K562 (cell line): ENCODE data around the gene CD151. TPM values are rescaled to one million over a fixed set of nuclear protein-coding genes. Genes with fewer than 3 reads are reported as not detected.

ENCODE experiments used
- CREM ChIP-seq: IDR thresholded peaks from 2 replicates; pipeline ENCODE4 v1.6.1; 2014; ENCODE audit warnings: antibody characterized with exemption, low read depth
- MYNN ChIP-seq, 2 experiments: sonication (generic); formaldehyde crosslinking in 1 of 2; IDR thresholded peaks; 2 replicates each; pipeline versions ENCODE4 v1.5.0 to v1.6.1; 2016 to 2020; ENCODE audit warnings: antibody characterized with exemption in 1 of 2, missing genetic modification reagents in 1 of 2
- NFE2 ChIP-seq: IDR thresholded peaks from 2 replicates; pipeline ENCODE4 v1.6.1; 2014; ENCODE audit warnings: antibody characterized with exemption, low read depth
- RBM22 ChIP-seq: fragments of 200-400 bp; formaldehyde crosslinking; IDR thresholded peaks from 2 replicates; pipeline ENCODE4 v1.6.1; 2018; ENCODE audit warnings: low read length, low read depth; ENCODE audit not compliant: poor library complexity, severe bottlenecking
- SREBF1 ChIP-seq: fragments of 150-350 bp; IDR thresholded peaks from 2 replicates; pipeline ENCODE4 v1.6.1; 2014; ENCODE audit warnings: antibody characterized with exemption, low read depth, low read length, borderline replicate concordance
- SREBF2 ChIP-seq: sonication (generic); formaldehyde crosslinking; IDR thresholded peaks from 2 replicates; pipeline ENCODE4 v1.4.0; 2020; ENCODE audit warnings: mild to moderate bottlenecking, missing genetic modification reagents
- TBL1XR1 ChIP-seq, 2 experiments: IDR thresholded peaks; 2 replicates each; pipeline ENCODE4 v1.6.1; 2012; ENCODE audit warnings: improper control_type of control experiment in 2 of 2, low read length in 2 of 2, mild to moderate bottlenecking in 1 of 2
- ZNF79 ChIP-seq: fragments of 250-450 bp; sonication (Bioruptor Pico); IDR thresholded peaks from 2 replicates; pipeline ENCODE4 v1.4.0; 2020; ENCODE audit warnings: low read depth, mild to moderate bottlenecking, moderate library complexity
- polyA plus RNA-seq, 8 experiments: library from polyadenylated mRNA; depleted of rRNA in 4 of 8; stranded (reverse) in 5 of 8; unstranded in 3 of 8; fragments of >200 nt; fragmentation: Nextera tagmentation in 2 of 8; fragmentation: Illumina TruSeq in 1 of 8; extraction: Ambion mirVana in 2 of 8; extraction: Trizol in 1 of 8; gene quantifications; 2 replicates each; pipeline versions ENCODE4 v1.2.1 to v1.2.3, GENCODE V29; 2011 to 2014; ENCODE audit warnings: inconsistent platforms in 1 of 8, missing spikeins in 1 of 8
- total RNA-seq, 7 experiments: library from RNA; depleted of rRNA in 6 of 7; stranded (reverse); fragments of >200 nt in 6 of 7; fragmentation: Illumina TruSeq in 2 of 7; extraction: Trizol in 2 of 7; gene quantifications; 2 replicates each; pipeline versions ENCODE4 v1.2.1 to v1.2.3, GENCODE V29; 2011 to 2021; ENCODE audit warnings: low replicate concordance in 1 of 7
- TF ChIP-seq, protein P1 (sequence below): fragments of 450-650 bp; formaldehyde crosslinking; IDR thresholded peaks from 2 replicates; pipeline ENCODE4 v1.4.0; 2020; ENCODE audit warnings: mild to moderate bottlenecking, moderate library complexity
- TF ChIP-seq, protein P2 (sequence below): conservative IDR thresholded peaks from 2 replicates; pipeline ENCODE4 v1.6.1; 2011; ENCODE audit warnings: low read depth, mild to moderate bottlenecking, low read length; ENCODE audit not compliant: control insufficient read depth
- TF ChIP-seq, protein P3 (sequence below): fragments of 450-650 bp; IDR thresholded peaks from 2 replicates; pipeline ENCODE4 v1.6.1; 2018; ENCODE audit not compliant: partially characterized antibody
- TF ChIP-seq, protein P4 (sequence below): fragments of 200-800 bp; sonication (Bioruptor generic); IDR thresholded peaks from 2 replicates; pipeline ENCODE4 v1.6.1; 2017; ENCODE audit warnings: missing genetic modification characterization, missing compliant biosample characterization

The CD151 gene
- total and polyA plus RNA-seq, 9 of the 15 experiments (the other 6 are each of a cell fraction or from before 2014, with no cell fraction given): 2.3 to 187 (median 140) TPM

DNA sequence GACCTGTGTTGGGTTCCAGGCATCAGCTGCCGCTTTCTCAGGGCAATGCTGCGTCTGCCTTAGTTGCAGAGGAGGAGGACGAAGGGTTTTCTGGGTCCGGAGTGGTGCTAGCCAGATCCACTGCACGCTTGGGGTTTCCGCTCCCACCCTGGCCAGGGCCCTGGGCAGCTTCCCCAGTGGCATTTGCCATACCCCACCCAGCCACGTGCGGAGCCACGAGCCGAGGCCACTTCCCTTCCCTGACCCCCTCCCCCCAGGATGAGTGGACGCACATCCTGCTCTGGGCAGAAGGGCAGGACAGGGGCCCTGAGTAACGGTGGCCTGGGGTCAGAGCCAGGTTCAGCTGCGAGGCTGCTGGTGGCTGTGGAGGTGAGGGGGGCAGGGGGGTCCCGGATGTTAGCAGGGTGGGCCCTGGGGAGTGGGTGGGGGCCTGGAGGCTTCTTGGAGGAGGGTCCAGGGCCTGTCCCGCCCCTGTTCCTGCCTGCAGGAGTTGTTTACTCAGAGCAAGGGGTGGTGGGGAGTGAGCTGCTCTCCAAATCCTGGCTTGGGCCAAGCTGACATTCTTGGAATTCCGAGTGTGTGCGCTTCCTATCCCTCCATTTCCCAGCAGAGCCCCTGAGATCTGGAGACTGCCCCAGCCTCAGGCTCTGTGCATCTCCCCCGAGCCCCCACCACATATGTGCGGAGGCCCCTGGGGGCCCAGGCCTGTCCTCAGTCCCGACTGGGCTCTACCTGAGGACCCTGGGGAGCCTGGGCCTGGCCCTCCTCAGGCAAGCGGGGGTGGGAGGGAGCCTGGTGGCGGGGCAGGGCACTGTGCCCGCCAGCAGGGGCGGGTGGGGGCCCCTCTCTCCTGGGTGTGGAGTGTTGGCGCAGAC is 11.3 kb downstream of the CD151 start (continued):
- TF ChIP-seq SREBF1: no peak
- peak; percentile 29; the same call in 1 of the 2 replicates for TF ChIP-seq CREM
- no peak for TF ChIP-seq MYNN (IDR thresholded peaks at IDR 0.05)
- TF ChIP-seq MYNN (CRISPR knock-in tag; IDR thresholded peaks at IDR 0.05): no peak
- no peak for TF ChIP-seq TBL1XR1 (IDR thresholded peaks at IDR 0.05; ENCODE audit: low read length in 2 of 2)
- no peak for TF ChIP-seq NFE2
- TF ChIP-seq, protein P1, sequence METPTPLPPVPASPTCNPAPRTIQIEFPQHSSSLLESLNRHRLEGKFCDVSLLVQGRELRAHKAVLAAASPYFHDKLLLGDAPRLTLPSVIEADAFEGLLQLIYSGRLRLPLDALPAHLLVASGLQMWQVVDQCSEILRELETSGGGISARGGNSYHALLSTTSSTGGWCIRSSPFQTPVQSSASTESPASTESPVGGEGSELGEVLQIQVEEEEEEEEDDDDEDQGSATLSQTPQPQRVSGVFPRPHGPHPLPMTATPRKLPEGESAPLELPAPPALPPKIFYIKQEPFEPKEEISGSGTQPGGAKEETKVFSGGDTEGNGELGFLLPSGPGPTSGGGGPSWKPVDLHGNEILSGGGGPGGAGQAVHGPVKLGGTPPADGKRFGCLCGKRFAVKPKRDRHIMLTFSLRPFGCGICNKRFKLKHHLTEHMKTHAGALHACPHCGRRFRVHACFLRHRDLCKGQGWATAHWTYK (CRISPR knock-in tag): peak; percentile 99
- TF ChIP-seq, protein P2, sequence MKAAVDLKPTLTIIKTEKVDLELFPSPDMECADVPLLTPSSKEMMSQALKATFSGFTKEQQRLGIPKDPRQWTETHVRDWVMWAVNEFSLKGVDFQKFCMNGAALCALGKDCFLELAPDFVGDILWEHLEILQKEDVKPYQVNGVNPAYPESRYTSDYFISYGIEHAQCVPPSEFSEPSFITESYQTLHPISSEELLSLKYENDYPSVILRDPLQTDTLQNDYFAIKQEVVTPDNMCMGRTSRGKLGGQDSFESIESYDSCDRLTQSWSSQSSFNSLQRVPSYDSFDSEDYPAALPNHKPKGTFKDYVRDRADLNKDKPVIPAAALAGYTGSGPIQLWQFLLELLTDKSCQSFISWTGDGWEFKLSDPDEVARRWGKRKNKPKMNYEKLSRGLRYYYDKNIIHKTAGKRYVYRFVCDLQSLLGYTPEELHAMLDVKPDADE: peak; percentile 14; the same call in 1 of the 2 replicates
- TF ChIP-seq, protein P3, sequence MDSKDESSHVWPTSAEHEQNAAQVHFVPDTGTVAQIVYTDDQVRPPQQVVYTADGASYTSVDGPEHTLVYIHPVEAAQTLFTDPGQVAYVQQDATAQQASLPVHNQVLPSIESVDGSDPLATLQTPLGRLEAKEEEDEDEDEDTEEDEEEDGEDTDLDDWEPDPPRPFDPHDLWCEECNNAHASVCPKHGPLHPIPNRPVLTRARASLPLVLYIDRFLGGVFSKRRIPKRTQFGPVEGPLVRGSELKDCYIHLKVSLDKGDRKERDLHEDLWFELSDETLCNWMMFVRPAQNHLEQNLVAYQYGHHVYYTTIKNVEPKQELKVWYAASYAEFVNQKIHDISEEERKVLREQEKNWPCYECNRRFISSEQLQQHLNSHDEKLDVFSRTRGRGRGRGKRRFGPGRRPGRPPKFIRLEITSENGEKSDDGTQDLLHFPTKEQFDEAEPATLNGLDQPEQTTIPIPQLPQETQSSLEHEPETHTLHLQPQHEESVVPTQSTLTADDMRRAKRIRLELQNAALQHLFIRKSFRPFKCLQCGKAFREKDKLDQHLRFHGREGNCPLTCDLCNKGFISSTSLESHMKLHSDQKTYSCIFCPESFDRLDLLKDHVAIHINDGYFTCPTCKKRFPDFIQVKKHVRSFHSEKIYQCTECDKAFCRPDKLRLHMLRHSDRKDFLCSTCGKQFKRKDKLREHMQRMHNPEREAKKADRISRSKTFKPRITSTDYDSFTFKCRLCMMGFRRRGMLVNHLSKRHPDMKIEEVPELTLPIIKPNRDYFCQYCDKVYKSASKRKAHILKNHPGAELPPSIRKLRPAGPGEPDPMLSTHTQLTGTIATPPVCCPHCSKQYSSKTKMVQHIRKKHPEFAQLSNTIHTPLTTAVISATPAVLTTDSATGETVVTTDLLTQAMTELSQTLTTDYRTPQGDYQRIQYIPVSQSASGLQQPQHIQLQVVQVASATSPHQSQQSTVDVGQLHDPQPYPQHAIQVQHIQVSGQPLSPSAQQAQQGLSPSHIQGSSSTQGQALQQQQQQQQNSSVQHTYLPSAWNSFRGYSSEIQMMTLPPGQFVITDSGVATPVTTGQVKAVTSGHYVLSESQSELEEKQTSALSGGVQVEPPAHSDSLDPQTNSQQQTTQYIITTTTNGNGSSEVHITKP: peak; percentile 28
- no peak for TF ChIP-seq SREBF2
- no peak for TF ChIP-seq RBM22
- TF ChIP-seq, protein P4, sequence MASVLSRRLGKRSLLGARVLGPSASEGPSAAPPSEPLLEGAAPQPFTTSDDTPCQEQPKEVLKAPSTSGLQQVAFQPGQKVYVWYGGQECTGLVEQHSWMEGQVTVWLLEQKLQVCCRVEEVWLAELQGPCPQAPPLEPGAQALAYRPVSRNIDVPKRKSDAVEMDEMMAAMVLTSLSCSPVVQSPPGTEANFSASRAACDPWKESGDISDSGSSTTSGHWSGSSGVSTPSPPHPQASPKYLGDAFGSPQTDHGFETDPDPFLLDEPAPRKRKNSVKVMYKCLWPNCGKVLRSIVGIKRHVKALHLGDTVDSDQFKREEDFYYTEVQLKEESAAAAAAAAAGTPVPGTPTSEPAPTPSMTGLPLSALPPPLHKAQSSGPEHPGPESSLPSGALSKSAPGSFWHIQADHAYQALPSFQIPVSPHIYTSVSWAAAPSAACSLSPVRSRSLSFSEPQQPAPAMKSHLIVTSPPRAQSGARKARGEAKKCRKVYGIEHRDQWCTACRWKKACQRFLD (CRISPR knock-in tag): 0 out of 2 replicates have a peak, but pooled peaks have one; percentile 41
- TF ChIP-seq ZNF79: no peak
